ENCODE data around the gene SLC5A2. TPM values are rescaled to one million over a fixed set of nuclear protein-coding genes. Genes with fewer than 3 reads are reported as not detected.
"Not testable (repeated sequence)": the region's sequence is repeated elsewhere in the genome, so short reads cannot be mapped to it uniquely, and the experiment has no call there.

The SLC5A2 gene
- total RNA-seq, result under 0.01 TPM in 2 replicates

DNA sequence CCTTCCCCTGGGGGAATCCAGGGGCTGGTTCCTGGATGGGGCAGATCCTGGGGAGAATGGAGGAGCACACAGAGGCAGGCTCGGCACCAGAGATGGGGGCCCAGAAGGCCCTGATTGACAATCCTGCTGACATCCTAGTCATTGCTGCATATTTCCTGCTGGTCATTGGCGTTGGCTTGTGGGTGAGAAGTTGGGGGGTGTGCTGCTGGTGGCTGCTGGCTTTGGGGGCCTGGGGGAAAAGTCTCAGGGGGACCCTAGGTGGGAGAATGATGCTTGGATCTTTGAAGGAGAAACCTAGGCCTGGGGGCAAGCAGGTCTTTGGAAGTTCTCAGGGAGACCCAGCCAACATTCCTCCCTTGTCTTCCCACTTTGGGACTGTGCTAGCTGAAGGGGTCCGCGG lies at the start of gene SLC5A2:
SLC5A2 (plus strand) TSS at position 43 of the 400 bp plus-strand sequence; CDS start at position 57, 14 bp downstream.
- TF ChIP-seq, protein P1, sequence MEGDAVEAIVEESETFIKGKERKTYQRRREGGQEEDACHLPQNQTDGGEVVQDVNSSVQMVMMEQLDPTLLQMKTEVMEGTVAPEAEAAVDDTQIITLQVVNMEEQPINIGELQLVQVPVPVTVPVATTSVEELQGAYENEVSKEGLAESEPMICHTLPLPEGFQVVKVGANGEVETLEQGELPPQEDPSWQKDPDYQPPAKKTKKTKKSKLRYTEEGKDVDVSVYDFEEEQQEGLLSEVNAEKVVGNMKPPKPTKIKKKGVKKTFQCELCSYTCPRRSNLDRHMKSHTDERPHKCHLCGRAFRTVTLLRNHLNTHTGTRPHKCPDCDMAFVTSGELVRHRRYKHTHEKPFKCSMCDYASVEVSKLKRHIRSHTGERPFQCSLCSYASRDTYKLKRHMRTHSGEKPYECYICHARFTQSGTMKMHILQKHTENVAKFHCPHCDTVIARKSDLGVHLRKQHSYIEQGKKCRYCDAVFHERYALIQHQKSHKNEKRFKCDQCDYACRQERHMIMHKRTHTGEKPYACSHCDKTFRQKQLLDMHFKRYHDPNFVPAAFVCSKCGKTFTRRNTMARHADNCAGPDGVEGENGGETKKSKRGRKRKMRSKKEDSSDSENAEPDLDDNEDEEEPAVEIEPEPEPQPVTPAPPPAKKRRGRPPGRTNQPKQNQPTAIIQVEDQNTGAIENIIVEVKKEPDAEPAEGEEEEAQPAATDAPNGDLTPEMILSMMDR (IDR thresholded peaks at IDR 0.05; ENCODE audit: insufficient read depth, low read depth, low read length), result no peak
- H3K4me3 ChIP-seq (ENCODE audit: low read depth, low read length), result no peak within 1 kb of the TSS
- no peak for DNase-seq (ENCODE audit: low read depth)

GRCh38 chr16:31435341-31436220 lies 47.3 kb upstream of the SLC5A2 start:
- TF ChIP-seq, protein P1 (IDR thresholded peaks at IDR 0.05; ENCODE audit: insufficient read depth, low read depth, low read length), result no peak

GRCh38 chr16:31436221-31437045 lies 46.5 kb upstream of the SLC5A2 start:
- TF ChIP-seq, protein P1 (IDR thresholded peaks at IDR 0.05; ENCODE audit: insufficient read depth, low read depth, low read length), result no peak

More at GRCh38 chr16:31435341-31436220, 47.3 kb upstream of the SLC5A2 start:
- no peak overlapping the region for H3K4me3 ChIP-seq (ENCODE audit: low read depth, low read length)
- no peak for DNase-seq (ENCODE audit: low read depth)

DNA sequence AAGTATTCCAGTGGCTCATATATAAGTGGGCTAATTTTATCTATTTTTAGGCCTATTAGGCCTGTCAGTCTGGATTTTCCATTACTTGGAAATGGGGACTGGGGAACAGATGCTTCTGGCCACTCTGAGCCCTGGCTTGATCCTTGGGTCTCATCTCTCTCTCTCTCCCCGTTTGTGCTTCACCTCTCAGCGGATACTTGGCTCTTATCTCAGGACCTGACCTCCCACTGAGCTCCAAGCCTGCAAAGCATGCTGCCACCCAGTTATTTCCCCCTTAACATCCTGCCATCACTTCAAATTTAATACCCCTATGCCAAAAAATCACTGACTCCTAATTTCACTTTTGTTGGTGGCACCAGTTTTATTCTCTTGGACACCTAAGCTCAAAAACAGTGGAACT lies 44.5 kb upstream of the SLC5A2 start:
- DNase-seq (ENCODE audit: low read depth), result no peak

More at GRCh38 chr16:31436221-31437045, 46.5 kb upstream of the SLC5A2 start:
- no peak for DNase-seq (ENCODE audit: low read depth)
- H3K4me3 ChIP-seq (ENCODE audit: low read depth, low read length), result no peak overlapping the region

DNA sequence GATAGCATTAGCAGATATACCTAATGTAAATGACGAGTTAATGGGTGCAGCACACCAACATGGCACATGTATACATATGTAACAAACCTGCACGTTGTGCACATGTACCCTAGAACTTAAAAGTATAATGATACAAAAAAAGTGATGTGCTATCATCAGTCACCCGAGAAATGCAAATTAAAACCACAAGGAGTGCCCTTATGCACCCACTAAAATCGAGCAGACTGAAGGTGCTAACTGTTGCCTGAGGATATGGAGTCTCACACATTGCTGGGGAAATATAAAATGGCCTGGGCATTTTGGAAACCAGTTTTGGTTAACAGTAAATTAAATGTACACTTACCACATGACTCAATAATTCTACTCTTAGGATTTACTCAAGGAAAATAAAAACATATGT lies 43.9 kb upstream of the SLC5A2 start:
- not testable (repeated sequence) for DNase-seq (ENCODE audit: low read depth); H3K4me3 ChIP-seq (ENCODE audit: low read depth, low read length)

More for the DNA sequence above, 44.5 kb upstream of the SLC5A2 start:
- no peak overlapping the region for H3K4me3 ChIP-seq (ENCODE audit: low read depth, low read length)
- TF ChIP-seq, protein P1 (IDR thresholded peaks at IDR 0.05; ENCODE audit: insufficient read depth, low read depth, low read length), result no peak

DNA sequence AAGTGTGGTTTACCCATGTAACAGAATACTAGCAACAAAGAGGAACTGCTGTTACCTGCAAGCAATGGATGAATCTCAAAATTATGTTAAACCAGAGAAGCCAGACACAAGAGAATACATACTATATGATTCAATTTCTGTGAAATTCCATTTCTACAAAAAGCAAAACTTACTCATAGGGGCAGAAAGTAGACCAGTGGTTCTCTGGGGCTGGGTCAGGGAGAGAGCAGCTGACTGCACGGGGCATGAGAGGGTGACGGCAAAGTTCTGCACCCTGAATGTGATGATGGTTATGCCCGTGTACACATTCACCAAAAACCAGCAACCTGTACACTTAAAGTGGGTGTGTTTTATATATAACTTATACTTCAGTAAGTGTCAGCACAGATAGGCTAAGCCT lies 43.4 kb upstream of the SLC5A2 start:
- no peak overlapping the region for H3K4me3 ChIP-seq (ENCODE audit: low read depth, low read length)
- TF ChIP-seq, protein P1 (IDR thresholded peaks at IDR 0.05; ENCODE audit: insufficient read depth, low read depth, low read length), result no peak
- no peak for DNase-seq (ENCODE audit: low read depth)

Measured in fibroblast of villous mesenchyme (primary cell).